ENCODE results near the gene KRT15.

The KRT15 gene

GRCh38 chr17:41483991-41484826, 34.5 kb downstream of the KRT15 start:
- H3K4me3 ChIP-seq (replicated peaks in 1 of 2; ENCODE audit: low read depth in 2 of 2, low read length in 2 of 2) = no peak overlapping the region
- no peak for TF ChIP-seq CTCF (IDR thresholded peaks at IDR 0.05; ENCODE audit: low read depth, low read length)
- peak in 1 of 2 donors; percentile 13 for DNase-seq (ENCODE audit: low read depth in 2 of 2)

GRCh38 chr17:41483531-41483930, 35.2 kb downstream of the KRT15 start:
- TF ChIP-seq CTCF (IDR thresholded peaks at IDR 0.05; ENCODE audit: low read depth, low read length) = no peak
- no peak for DNase-seq (ENCODE audit: low read depth in 2 of 2)
- no peak overlapping the region for H3K4me3 ChIP-seq (replicated peaks in 1 of 2; ENCODE audit: low read depth in 2 of 2, low read length in 2 of 2)

GRCh38 chr17:41481036-41481435, 37.7 kb downstream of the KRT15 start, which contains the start of gene KRT35:
Gene KRT35 (minus strand): TSS chr17:41481151. CDS start chr17:41481097, 54 bp downstream.
- no peak for DNase-seq (ENCODE audit: low read depth in 2 of 2)
- TF ChIP-seq CTCF (IDR thresholded peaks at IDR 0.05; ENCODE audit: low read depth, low read length) = no peak
- H3K4me3 ChIP-seq (replicated peaks in 1 of 2; ENCODE audit: low read depth in 2 of 2, low read length in 2 of 2) = no peak within 1 kb of the TSS

GRCh38 chr17:41480581-41480980, 38.1 kb downstream of the KRT15 start:
- TF ChIP-seq CTCF (IDR thresholded peaks at IDR 0.05; ENCODE audit: low read depth, low read length) = no peak
- DNase-seq (ENCODE audit: low read depth in 2 of 2) = no peak
- no peak overlapping the region for H3K4me3 ChIP-seq (replicated peaks in 1 of 2; ENCODE audit: low read depth in 2 of 2, low read length in 2 of 2)

GRCh38 chr17:41480136-41480535, 38.6 kb downstream of the KRT15 start:
- H3K4me3 ChIP-seq (replicated peaks in 1 of 2; ENCODE audit: low read depth in 2 of 2, low read length in 2 of 2) = no peak overlapping the region
- no peak for TF ChIP-seq CTCF (IDR thresholded peaks at IDR 0.05; ENCODE audit: low read depth, low read length)
- no peak for DNase-seq (ENCODE audit: low read depth in 2 of 2)

GRCh38 chr17:41478237-41478636, 40.5 kb downstream of the KRT15 start:
- no peak for DNase-seq (ENCODE audit: low read depth in 2 of 2)
- TF ChIP-seq CTCF (IDR thresholded peaks at IDR 0.05; ENCODE audit: low read depth, low read length) = no peak
- H3K4me3 ChIP-seq (replicated peaks in 1 of 2; ENCODE audit: low read depth in 2 of 2, low read length in 2 of 2) = no peak overlapping the region
